ENCODE results near the gene UROC1.

Gene UROC1

DNA sequence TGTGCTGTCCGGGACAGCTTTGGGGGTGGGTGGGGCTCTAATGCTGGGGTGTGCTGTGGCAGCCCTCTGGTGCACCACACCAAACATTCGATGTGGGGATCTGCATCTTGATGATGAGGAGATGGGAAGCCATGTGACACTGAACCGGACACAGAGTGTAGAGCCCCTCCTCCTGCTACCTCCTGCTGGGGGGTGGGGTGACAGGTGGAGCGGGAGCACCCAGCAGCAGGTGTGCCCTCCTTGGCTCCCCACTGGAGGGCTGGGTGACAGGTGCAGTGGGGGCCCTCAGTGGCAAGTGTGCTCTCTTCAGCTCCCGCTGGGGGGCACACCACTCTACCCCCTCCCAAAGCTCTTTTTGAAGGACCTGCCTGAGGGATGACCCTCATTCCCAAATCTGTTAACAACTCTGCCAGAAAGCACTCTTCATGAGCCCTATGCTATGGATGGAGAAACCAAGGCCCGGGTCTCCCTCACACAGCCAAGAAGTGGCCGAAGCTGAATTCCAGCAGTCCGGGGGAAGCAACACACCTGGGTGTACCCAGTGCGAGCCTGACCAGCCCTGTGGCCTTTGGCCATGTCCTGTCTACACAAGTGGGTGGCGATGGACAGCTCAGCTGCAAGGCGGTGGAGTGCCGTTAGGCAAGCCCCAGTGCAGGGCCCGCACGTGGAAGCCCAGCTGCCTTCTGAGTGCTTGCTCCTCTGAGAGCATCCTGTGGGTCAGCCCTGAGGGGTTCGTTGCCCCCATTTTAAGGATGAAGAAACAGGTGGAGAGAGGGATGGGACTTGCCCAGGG is 609 bp upstream of the UROC1 start:
- in situ Hi-C loops (cut with MboI; ENCODE audit: low sequenced_read_pairs): no loop called here

GRCh38 chr3:126516936-126517290 is 660 bp downstream of the UROC1 start:
- in situ Hi-C loops (cut with MboI; ENCODE audit: low sequenced_read_pairs): no loop called here

DNA sequence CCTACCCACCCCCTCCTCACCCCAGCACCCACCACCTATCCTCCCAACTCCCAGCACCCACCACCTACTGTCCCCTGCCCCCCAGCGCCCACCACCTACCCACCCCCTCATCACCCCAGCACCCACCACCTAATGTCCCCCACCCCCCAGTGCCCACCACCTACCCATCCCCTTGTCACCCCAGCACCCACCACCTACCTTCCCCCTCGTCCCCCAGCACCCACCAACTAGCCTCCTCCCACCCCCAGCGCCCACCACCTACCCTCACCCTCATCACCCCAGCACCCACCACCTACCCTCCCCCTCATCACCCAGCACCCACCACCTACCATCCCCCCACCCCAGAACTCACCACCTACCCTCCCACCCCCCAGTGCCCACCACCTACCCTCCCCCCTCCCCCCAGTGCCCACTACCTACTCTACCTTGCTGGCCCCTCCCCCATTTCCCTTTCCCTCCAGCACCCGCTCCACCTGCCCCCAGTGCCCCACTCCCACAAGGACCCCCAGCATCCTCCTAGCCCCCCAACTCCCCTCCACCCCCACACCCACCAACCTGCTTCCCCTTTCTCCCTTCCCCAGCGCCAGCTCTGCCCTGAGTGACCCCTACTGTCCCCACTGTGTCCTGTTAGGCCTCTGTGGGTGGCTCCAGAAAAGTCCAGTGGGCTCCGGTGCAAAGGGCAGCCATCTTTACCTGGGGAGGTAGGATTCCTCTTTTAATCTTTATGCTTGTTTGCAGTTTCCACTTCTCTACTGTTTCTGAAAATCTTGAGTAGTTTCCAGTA is 1.2 kb downstream of the UROC1 start:
- in situ Hi-C loops (cut with MboI; ENCODE audit: low sequenced_read_pairs): no loop called here

GRCh38 chr3:126515066-126515706 is 2.4 kb downstream of the UROC1 start:
- in situ Hi-C loops (cut with MboI; ENCODE audit: low sequenced_read_pairs): no loop called here

GRCh38 chr3:126514161-126514560 is 3.4 kb downstream of the UROC1 start:
- in situ Hi-C loops (cut with MboI; ENCODE audit: low sequenced_read_pairs): no loop called here

GRCh38 chr3:126512916-126513650 is 4.5 kb downstream of the UROC1 start:
- in situ Hi-C loops (cut with MboI; ENCODE audit: low sequenced_read_pairs): no loop called here

- in situ Hi-C loops (cut with MboI; ENCODE audit: low sequenced_read_pairs): no loop called here
Observed at GRCh38 chr3:126512026-126512425, 5.5 kb downstream of the UROC1 start.

DNA sequence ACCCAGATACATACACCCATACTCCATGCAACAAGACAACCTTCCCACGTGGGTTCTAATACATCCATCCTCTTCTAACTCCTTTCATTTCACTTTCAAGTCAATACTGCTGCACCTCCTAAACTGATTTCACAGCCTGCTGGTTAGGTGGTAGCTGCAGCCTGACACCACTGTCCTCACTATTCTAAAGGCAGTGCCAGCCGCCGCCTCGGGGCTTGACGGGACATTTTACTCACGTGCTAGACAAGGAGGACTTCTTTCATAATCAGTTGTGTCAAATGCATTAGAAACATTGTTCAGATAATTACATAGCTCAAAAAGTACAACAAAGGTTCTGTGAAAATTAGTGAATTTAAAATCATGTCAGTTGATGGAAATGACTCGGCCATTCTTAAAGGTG is 6.3 kb downstream of the UROC1 start:
- in situ Hi-C loops (cut with MboI; ENCODE audit: low sequenced_read_pairs): no loop called here

DNA sequence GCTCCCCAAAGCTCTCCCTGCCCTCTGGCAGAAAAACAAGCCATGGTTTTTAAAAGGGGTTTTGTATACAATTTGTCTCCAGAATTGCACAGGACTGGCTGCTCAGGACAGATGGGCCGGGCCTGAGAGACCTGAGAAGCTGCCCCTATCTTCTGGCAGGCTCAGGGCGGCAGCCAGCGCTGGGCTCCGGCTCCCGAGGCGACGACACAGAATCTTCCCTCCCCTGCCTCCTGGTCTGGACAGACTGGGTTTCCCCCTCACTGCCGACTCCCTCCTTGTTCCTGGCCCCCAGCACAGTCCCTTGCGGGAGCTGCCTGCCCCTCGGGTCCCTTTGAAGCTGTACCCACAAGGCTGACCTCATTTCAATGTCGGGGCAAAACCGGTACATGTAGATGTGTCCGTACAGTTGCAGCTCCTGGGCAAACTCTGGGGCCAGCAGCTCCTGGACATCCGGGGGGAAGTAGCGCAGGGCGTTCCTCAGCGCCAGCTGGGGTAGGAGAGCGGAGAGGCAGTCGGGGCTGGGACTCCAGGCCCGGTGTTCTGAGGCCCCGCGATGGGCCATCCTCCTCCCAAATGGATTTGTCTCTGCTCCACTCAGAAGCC is 7.2 kb downstream of the UROC1 start:
- in situ Hi-C loops (cut with MboI; ENCODE audit: low sequenced_read_pairs): no loop called here

DNA sequence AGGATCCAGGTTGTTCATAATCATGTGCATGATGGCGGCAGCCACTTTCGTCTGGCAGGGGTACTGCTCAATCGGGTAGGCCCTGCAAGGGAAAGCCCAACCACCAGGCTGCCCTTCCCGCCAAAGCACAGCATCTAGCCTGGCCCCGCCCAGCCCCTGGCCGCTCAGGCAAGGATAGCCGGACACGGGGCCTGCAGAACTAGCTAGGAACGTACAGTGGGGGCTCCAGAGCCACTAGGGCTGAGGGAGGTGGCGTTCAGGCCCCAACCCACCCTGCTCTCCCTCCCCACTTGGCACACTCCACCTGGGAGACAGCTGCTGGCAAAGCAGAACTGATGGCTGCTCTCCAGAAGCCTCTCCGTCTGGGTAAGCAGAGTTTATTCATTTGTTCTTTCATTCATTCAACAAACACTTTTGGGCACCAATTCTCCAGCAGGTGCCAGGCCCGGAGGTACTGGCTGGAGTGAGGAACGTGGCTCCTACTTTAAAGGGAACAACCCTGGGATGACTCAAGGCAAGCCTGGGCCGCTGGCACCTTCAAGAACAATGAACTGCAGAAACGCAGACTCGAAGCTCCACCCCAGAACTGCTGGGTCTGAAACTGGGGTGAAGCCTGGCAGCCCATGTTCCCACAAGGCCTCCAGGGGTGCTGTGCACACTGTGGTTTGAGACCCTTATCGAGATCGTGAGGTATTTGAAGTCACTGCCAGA is 7.8 kb downstream of the UROC1 start:
- in situ Hi-C loops (cut with MboI; ENCODE audit: low sequenced_read_pairs): no loop called here

- in situ Hi-C loops (cut with MboI; ENCODE audit: low sequenced_read_pairs): no loop called here
Observed at GRCh38 chr3:126508564-126508964, 9.0 kb downstream of the UROC1 start.

DNA sequence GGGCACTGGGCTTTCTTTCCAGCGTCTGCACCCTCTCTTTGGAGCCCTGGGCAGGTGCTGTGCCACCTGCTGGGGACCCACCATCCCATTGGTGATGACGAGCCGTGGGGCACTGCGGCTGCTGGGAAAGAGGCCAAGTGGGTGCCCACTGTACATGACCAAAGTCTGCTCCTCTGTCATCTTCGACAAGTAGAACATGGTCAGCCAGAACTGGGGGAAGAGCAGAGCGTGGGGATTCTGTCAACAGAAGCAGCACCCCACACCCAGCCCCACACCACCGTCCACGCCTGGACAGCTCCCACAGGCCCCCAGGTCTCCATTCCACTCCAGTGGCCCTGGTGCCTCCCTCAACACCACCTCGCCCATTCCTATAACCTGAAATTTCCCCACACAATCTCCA is 9.7 kb downstream of the UROC1 start:
- in situ Hi-C loops (cut with MboI; ENCODE audit: low sequenced_read_pairs): no loop called here

DNA sequence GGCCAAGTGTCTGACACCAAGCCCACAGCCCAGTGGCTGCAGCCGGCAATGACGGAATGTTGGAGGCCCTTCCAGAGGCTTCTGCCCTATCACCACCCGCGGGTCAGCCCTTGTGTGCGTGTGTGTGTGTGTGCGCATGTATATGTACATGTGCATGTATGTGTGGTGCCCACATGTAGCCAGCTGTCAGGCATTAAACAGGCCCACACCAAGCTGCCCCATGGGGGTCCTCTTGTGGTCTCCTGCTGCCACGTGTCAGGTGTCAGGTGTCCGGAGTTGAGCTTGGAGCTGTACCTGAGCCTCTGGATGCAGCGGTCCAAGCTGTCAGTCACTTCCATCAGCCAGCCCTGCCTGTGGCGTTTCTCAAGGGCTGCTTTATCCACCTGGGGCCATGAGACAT is 13.9 kb downstream of the UROC1 start:
- in situ Hi-C loops (cut with MboI; ENCODE audit: low sequenced_read_pairs): no loop called here

DNA sequence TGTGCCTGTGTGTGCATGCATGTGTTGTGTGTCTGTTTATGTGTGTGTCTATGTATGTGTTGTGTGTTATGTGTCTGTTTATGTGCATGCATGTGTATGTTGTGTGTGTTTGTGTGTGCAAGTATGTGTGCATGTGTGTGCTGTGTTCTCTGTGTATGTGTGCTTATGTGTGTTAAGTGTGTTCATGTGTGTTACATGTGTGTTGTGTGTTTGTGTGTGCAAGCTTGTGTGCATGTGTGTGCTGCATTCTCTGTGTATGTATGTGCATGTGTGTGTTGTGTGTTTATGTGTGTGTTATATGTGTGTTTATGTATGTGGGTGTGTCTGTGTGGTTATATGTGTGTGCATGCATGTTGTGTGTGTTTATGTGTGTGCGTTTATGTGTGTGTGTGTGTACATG is 14.9 kb downstream of the UROC1 start:
- in situ Hi-C loops (cut with MboI; ENCODE audit: low sequenced_read_pairs): no loop called here

DNA sequence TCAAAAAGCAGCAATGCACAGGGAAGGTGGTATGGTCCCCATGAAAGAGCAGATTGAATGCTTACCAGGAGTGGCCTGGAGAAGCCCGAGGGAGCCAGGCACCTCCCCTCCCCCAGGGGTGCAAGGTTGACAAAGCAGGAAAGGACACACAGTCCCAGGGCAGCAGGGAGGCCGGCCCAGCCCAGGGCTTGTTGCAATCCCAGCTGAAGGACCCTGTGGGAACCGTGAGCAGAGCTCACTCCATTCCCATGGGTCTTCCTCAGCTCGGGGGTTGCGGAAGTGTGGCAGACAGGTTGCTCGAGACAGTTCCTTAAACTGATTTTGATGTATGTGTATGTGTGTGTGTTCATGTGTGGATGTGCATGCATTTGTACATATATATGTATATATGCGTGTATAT is 15.8 kb downstream of the UROC1 start:
- in situ Hi-C loops (cut with MboI; ENCODE audit: low sequenced_read_pairs): no loop called here

DNA sequence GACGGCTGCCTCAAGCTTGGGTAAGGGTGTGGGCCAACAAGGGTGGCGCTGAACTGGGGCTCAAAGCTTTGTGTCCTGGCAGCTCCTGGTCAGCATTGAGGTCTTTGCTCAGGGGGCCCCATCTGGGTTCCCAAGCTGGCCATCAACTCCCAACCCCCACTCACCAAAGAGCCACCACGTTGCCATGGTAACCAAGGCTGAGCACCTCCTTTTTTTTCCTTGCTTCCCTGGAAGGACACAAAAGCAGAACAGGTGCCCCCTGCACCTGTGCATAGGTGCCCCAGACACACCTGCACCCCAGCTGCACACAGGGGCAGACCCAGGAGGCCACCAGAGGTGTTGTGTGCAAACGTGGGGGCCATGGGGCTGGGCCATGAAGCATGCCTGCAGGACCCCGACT is 16.5 kb downstream of the UROC1 start:
- in situ Hi-C loops (cut with MboI; ENCODE audit: low sequenced_read_pairs): no loop called here

GRCh38 chr3:126500016-126500415 is 17.6 kb downstream of the UROC1 start:
- in situ Hi-C loops (cut with MboI; ENCODE audit: low sequenced_read_pairs): no loop called here

DNA sequence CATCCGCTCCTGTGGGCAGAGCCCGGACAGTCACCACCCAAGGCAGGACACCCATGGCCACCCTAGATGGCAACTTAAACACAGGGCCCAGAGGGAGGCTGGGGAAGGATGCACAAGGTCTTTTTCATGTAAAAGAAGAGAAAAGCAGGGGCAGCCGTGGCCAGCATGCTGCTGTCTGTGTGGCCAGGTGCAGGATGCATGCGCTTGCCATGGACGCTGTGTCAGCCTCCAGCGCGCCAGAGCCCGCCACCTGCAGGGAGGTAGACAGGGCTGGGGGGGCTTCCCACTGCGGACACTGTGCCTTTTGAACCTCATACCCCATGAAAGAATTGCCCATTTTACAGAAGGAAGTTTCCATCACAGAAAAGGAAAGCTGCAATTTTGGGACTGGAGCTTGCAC is 18.2 kb downstream of the UROC1 start:
- in situ Hi-C loops (cut with MboI; ENCODE audit: low sequenced_read_pairs): no loop called here

DNA sequence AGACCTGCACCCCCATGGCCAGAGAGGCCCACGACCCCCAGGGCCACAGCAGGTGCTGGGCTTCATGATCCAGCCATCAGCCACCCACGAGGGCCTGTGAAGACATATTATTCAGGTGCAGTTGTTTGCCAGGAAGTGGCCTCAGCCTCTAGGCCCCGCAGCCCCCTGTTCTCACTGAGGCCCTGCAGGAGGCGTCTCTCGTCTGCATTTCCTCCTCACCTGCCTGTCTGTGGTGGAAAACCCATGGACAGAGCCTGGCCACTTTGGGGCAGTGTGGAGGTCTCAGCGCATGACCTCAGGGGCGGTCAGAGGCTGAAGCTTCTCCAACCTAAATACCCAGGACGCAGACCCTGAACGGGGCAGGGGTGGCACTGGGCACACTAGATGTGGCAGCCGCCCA is 18.6 kb downstream of the UROC1 start:
- in situ Hi-C loops (cut with MboI; ENCODE audit: low sequenced_read_pairs): no loop called here

DNA sequence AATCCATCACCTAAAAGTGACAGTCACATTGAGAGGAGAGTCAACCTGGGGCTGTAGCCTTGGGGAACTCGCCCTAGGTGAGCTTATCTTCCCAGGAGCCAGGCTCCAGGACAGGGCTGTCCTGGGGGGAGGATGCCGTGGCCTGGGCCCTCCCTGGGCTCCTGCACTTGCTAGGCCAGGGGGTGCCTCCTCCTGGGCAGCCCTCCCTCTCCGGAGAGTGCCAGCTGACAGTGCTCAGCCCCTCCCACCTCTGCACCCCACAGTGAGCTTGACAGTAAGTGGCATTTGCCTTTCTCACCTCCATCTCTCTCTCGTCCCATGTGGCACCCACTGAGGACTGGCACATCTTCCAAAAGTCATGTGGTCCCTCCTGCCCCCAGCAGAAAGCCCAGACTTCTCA is 19.1 kb downstream of the UROC1 start:
- in situ Hi-C loops (cut with MboI; ENCODE audit: low sequenced_read_pairs): no loop called here

Measured in HL-60/S4 treated with phorbol 12-myristate 13-acetate at 8.2 ng/mL for 4 days and 3 days (cell line).